ENCODE data around the gene ZNF487. TPM values are rescaled to one million over a fixed set of nuclear protein-coding genes. Genes with fewer than 3 reads are reported as not detected.
A peak's percentile ranks its signal among the peaks of the same experiment; 100 is the strongest.

Gene ZNF487
- total and polyA plus RNA-seq, 2 of the 13 experiments (the other 11 are each of a cell fraction or from before 2014, with no cell fraction given): 7.4 to 8.8 TPM

DNA sequence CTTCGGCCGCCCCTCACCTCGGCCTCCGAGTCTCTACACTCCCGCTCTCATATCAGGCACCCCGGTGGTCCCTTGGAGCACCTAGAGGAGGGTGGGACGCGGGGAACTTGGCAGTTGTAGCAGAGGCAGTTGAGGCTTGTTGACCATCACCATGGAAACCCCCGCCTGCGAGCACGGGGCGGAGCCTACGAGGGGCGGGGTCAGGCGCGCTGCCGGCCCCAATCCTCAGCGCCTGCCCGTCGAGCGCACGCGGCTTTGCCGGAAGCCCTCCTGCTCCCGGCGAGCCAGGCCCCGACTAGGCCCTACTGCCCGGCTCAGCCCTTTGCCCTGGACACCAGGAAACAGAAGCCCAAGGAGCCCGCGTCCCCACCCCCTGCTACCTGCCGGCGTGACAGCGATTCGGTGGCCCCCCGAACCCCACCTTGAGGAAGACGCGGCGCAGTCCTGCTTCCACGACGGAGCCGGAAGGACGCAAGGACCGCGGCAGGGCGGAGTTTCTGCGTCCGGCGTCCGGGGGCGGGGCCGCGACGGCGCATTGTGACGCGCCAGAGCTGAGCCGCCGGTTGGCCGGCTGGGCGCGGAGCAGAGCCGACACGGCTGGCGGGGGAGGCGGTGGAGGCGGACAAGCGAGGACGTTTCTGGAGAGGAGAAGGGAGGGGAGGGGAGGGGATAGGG is 28.1 kb upstream of the ZNF487 start, which contains the start of gene HNRNPF (continued):
- TF ChIP-seq RERE (CRISPR knock-in tag; IDR thresholded peaks at IDR 0.05; ENCODE audit: low read depth) (0 out of 2 replicates have a peak, but pooled peaks have one; percentile 29), ZSCAN22 (CRISPR knock-in tag; IDR thresholded peaks at IDR 0.05) (0 out of 2 replicates have a peak, but pooled peaks have one; percentile 48), ZMYM4 (CRISPR knock-in tag; IDR thresholded peaks at IDR 0.05) (peak; percentile 72), ZC3H13 (CRISPR knock-in tag; IDR thresholded peaks at IDR 0.05) (peak; percentile 58; the same call in 1 of the 2 replicates), ZNF781 (CRISPR knock-in tag; IDR thresholded peaks at IDR 0.05; ENCODE audit: borderline replicate concordance, not compliant biosample characterization) (peak; percentile 42), PAXIP1 (CRISPR knock-in tag; conservative IDR thresholded peaks at IDR 0.05) (peak; percentile 60), CBX2 (IDR thresholded peaks at IDR 0.05; ENCODE audit: low read depth, low read length) (no peak), CBX2 (CRISPR knock-in tag; IDR thresholded peaks at IDR 0.05; ENCODE audit: low read depth) (peak; percentile 56; the same call in 1 of the 2 replicates), FOXJ3 (CRISPR knock-in tag; IDR thresholded peaks at IDR 0.05; ENCODE audit: borderline replicate concordance) (peak; percentile 30; the same call in 1 of the 2 replicates), ZFYVE20 (CRISPR knock-in tag; IDR thresholded peaks at IDR 0.05; ENCODE audit: borderline replicate concordance, low read depth) (peak; percentile 90; the same call in 1 of the 2 replicates), KLF6 (CRISPR knock-in tag; IDR thresholded peaks at IDR 0.05) (peak; percentile 80), ZSCAN31 (CRISPR knock-in tag; IDR thresholded peaks at IDR 0.05; ENCODE audit: low read depth) (peak; percentile 75; the same call in 1 of the 2 replicates), ZNF777 (CRISPR knock-in tag; IDR thresholded peaks at IDR 0.05) (peak; percentile 98), TGIF2 (CRISPR knock-in tag; IDR thresholded peaks at IDR 0.05) (peak; percentile 93), ZNF230 (CRISPR knock-in tag; IDR thresholded peaks at IDR 0.05) (peak; percentile 71), ZNF496 (CRISPR knock-in tag; IDR thresholded peaks at IDR 0.05; ENCODE audit: insufficient replicate concordance) (no peak)
- TF ChIP-seq, protein P1, sequence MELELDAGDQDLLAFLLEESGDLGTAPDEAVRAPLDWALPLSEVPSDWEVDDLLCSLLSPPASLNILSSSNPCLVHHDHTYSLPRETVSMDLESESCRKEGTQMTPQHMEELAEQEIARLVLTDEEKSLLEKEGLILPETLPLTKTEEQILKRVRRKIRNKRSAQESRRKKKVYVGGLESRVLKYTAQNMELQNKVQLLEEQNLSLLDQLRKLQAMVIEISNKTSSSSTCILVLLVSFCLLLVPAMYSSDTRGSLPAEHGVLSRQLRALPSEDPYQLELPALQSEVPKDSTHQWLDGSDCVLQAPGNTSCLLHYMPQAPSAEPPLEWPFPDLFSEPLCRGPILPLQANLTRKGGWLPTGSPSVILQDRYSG (CRISPR knock-in tag; IDR thresholded peaks at IDR 0.05): peak; percentile 89; the same call in 1 of the 2 replicates
- TF ChIP-seq, protein P2, sequence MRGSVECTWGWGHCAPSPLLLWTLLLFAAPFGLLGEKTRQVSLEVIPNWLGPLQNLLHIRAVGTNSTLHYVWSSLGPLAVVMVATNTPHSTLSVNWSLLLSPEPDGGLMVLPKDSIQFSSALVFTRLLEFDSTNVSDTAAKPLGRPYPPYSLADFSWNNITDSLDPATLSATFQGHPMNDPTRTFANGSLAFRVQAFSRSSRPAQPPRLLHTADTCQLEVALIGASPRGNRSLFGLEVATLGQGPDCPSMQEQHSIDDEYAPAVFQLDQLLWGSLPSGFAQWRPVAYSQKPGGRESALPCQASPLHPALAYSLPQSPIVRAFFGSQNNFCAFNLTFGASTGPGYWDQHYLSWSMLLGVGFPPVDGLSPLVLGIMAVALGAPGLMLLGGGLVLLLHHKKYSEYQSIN (CRISPR knock-in tag; IDR thresholded peaks at IDR 0.05; ENCODE audit: borderline replicate concordance): no peak

All from HepG2 (cell line).